ENCODE data around the gene NCKAP5.

DNA sequence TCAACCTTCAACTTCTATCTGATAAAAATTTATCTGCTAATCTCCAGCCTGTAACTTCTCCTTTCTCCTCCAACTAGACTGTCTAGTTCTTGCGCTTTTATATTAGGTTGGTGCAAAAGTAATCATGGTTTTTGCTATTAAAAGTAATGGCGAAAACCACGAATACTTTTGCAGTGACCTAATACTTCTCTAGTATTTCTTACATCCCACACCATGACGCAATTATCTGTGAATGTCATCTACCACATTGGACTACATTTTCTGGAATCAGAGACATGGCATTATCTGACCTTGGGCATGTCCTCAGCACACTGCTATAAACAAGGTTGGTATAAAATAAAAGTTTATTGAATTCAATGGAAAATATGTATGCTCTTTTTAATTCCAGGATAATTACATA lies 528.1 kb downstream of the NCKAP5 start:
- TF ChIP-seq, protein P1, sequence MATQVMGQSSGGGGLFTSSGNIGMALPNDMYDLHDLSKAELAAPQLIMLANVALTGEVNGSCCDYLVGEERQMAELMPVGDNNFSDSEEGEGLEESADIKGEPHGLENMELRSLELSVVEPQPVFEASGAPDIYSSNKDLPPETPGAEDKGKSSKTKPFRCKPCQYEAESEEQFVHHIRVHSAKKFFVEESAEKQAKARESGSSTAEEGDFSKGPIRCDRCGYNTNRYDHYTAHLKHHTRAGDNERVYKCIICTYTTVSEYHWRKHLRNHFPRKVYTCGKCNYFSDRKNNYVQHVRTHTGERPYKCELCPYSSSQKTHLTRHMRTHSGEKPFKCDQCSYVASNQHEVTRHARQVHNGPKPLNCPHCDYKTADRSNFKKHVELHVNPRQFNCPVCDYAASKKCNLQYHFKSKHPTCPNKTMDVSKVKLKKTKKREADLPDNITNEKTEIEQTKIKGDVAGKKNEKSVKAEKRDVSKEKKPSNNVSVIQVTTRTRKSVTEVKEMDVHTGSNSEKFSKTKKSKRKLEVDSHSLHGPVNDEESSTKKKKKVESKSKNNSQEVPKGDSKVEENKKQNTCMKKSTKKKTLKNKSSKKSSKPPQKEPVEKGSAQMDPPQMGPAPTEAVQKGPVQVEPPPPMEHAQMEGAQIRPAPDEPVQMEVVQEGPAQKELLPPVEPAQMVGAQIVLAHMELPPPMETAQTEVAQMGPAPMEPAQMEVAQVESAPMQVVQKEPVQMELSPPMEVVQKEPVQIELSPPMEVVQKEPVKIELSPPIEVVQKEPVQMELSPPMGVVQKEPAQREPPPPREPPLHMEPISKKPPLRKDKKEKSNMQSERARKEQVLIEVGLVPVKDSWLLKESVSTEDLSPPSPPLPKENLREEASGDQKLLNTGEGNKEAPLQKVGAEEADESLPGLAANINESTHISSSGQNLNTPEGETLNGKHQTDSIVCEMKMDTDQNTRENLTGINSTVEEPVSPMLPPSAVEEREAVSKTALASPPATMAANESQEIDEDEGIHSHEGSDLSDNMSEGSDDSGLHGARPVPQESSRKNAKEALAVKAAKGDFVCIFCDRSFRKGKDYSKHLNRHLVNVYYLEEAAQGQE (IDR thresholded peaks at IDR 0.05) = no peak
- TF ChIP-seq, protein P2, sequence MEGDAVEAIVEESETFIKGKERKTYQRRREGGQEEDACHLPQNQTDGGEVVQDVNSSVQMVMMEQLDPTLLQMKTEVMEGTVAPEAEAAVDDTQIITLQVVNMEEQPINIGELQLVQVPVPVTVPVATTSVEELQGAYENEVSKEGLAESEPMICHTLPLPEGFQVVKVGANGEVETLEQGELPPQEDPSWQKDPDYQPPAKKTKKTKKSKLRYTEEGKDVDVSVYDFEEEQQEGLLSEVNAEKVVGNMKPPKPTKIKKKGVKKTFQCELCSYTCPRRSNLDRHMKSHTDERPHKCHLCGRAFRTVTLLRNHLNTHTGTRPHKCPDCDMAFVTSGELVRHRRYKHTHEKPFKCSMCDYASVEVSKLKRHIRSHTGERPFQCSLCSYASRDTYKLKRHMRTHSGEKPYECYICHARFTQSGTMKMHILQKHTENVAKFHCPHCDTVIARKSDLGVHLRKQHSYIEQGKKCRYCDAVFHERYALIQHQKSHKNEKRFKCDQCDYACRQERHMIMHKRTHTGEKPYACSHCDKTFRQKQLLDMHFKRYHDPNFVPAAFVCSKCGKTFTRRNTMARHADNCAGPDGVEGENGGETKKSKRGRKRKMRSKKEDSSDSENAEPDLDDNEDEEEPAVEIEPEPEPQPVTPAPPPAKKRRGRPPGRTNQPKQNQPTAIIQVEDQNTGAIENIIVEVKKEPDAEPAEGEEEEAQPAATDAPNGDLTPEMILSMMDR (IDR thresholded peaks at IDR 0.05) = no peak
- TF ChIP-seq, protein P3, sequence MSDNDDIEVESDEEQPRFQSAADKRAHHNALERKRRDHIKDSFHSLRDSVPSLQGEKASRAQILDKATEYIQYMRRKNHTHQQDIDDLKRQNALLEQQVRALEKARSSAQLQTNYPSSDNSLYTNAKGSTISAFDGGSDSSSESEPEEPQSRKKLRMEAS (IDR thresholded peaks at IDR 0.05) = no peak
- TF ChIP-seq CEBPB (IDR thresholded peaks at IDR 0.05) = no peak
- no peak for TF ChIP-seq KDM1A (IDR thresholded peaks at IDR 0.05; ENCODE audit: low read depth)
- TF ChIP-seq CHD2 (IDR thresholded peaks at IDR 0.05; ENCODE audit: low read length, partially characterized antibody) = no peak
- no peak for TF ChIP-seq KDM5A (IDR thresholded peaks at IDR 0.05)
- TF ChIP-seq, protein P4, sequence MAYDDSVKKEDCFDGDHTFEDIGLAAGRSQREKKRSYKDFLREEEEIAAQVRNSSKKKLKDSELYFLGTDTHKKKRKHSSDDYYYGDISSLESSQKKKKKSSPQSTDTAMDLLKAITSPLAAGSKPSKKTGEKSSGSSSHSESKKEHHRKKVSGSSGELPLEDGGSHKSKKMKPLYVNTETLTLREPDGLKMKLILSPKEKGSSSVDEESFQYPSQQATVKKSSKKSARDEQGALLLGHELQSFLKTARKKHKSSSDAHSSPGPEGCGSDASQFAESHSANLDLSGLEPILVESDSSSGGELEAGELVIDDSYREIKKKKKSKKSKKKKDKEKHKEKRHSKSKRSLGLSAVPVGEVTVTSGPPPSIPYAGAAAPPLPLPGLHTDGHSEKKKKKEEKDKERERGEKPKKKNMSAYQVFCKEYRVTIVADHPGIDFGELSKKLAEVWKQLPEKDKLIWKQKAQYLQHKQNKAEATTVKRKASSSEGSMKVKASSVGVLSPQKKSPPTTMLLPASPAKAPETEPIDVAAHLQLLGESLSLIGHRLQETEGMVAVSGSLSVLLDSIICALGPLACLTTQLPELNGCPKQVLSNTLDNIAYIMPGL (CRISPR knock-in tag; IDR thresholded peaks at IDR 0.05; ENCODE audit: borderline replicate concordance) = no peak
- TF ChIP-seq POLR2A (IDR thresholded peaks at IDR 0.05; ENCODE audit: low read length) = no peak
- TF ChIP-seq RNF2 (IDR thresholded peaks at IDR 0.05; ENCODE audit: borderline replicate concordance, low read depth) = no peak
- no peak for TF ChIP-seq BHLHE40 (IDR thresholded peaks at IDR 0.05; ENCODE audit: low read depth, low read length)
- TF ChIP-seq NFE2L2 (conservative IDR thresholded peaks at IDR 0.05; ENCODE audit: low read length) = no peak
- no peak for TF ChIP-seq MAFK (IDR thresholded peaks at IDR 0.05; ENCODE audit: partially characterized antibody)
- no peak for TF ChIP-seq CHD4 (IDR thresholded peaks at IDR 0.05; ENCODE audit: borderline replicate concordance)

Data from A549 (cell line).